Upper lobe of left lung (tissue), 6 donors: ENCODE measurements around the gene EAPP. TPM values are rescaled to one million over a fixed set of nuclear protein-coding genes. Genes with fewer than 3 reads are reported as not detected.
A peak's percentile ranks its signal among the peaks of the same experiment; 100 is the strongest.
"Not testable (repeated sequence)": the region's sequence is repeated elsewhere in the genome, so short reads cannot be mapped to it uniquely, and the experiment has no call there.

ENCODE experiments used
- ATAC-seq, 2 donors: fragments of 200-7000 bp; cut with Tn5 transposase; one replicate each; pipeline ENCODE4 v1.9.1; 2022; ENCODE audit warnings: mild to moderate bottlenecking in 2 of 2, moderate library complexity in 2 of 2; ENCODE audit not compliant: low FRiP score in 2 of 2
- DNase-seq, 2 donors: peaks; one replicate each; pipeline ENCODE4 v3.0.0-alpha.2; 2019 to 2020
- H3K27ac ChIP-seq, 4 donors: fragments of 200-600 bp; sonication (generic); one replicate each; pipeline ENCODE4 v1.5.1; 2016 to 2019
- H3K27me3 ChIP-seq, 4 donors: fragments of 200-600 bp; sonication (generic); one replicate each; pipeline ENCODE4 v1.5.1; 2017 to 2019
- H3K36me3 ChIP-seq, 4 donors: fragments of 200-600 bp; sonication (generic); one replicate each; pipeline ENCODE4 v1.5.1; 2016 to 2019
- H3K4me1 ChIP-seq, 4 donors: fragments of 200-600 bp; sonication (generic); one replicate each; pipeline ENCODE4 v1.5.1; 2018 to 2019
- H3K4me3 ChIP-seq, 4 donors: fragments of 200-600 bp; sonication (generic); one replicate each; pipeline ENCODE4 v1.5.1; 2017 to 2019; ENCODE audit warnings: mild to moderate bottlenecking in 2 of 4, moderate library complexity in 1 of 4
- H3K9me3 ChIP-seq, 4 donors: fragments of 200-600 bp; sonication (generic); one replicate each; pipeline ENCODE4 v1.5.1; 2018 to 2019
- EP300 ChIP-seq, 4 donors: sonication (generic); formaldehyde crosslinking; IDR thresholded peaks; one replicate each; pipeline ENCODE4 v1.5.1; 2017; ENCODE audit warnings: antibody characterized with exemption in 4 of 4, control low read depth in 2 of 4
- POLR2A ChIP-seq, 4 donors: fragments of 450-650 bp; IDR thresholded peaks; one replicate each; pipeline ENCODE4 v1.5.1; 2016 to 2017; ENCODE audit warnings: antibody characterized with exemption in 4 of 4, mild to moderate bottlenecking in 2 of 4
- POLR2AphosphoS5 ChIP-seq, 2 donors: sonication (generic); formaldehyde crosslinking; IDR thresholded peaks; one replicate each; pipeline ENCODE4 v1.5.1; 2017; ENCODE audit warnings: antibody characterized with exemption in 2 of 2
- WGBS, 2 donors: methylation state at CpG; one replicate each; pipeline ENCODE4 v1.1.5; 2017 to 2018; 5-methylcytosine and 5-hydroxymethylcytosine counted together
- total RNA-seq, 6 donors: library from RNA; depleted of rRNA in 4 of 6; stranded (reverse); fragments of >200 nt in 4 of 6; gene quantifications; one replicate each; pipeline versions ENCODE4 v1.1.0 to v1.2.1, GENCODE V29; 2016 to 2021
- TF ChIP-seq, protein P1 (sequence below), 6 experiments: fragments of 450-650 bp in 4 of 6; fragments of 200-600 bp in 2 of 6; sonication (generic) in 2 of 6; IDR thresholded peaks; one replicate each; pipeline ENCODE4 v1.5.1; 2016 to 2019; ENCODE audit warnings: antibody characterized with exemption in 6 of 6
- donor health status: DM: no; HTN: no; CAD: no; lungs with moderate emphysema.
- donor health status: DM: no; HTN: yes; CAD: no; lungs with severe emphysema.

Gene EAPP
- total RNA-seq, 6 donors from 2014 or later: 12.5 to 30.6 (median 27.6) TPM

DNA sequence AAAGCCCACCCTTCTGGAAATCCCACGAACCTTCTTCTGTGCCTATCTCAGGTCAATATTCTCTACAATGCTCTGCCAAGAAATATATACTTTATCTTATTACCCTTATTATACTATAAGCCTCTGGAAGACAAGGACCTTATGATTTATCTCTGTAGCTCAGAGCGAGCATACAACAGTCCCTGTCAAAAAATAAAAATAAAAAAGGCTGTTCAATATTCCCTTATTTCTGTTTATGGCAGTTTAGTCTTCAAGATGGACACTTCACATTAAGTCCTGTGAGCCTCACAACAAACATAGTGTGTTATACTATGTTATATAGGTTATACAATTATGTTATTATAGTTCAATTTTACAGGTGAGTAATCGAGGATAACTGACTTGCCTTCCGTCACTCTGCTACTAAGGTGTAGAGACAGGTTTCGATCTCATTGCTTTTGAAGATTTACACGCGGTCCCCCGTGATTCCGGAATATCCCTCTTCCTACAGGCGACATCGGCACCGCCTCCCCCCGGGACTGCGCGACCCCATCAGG, 562 bp downstream of the EAPP start:
- Histone ChIP-seq H3K9me3 (no peaks in the 10 kb centered on the region), H3K36me3 (peaks cover 12 to 31% (median 16%) of the 10 kb centered on the region in 4 donors), H3K27me3 (no peaks in the 10 kb centered on the region), H3K4me1 (peaks cover 16 to 24% (median 17%) of the 10 kb centered on the region in 4 donors), H3K27ac (peak overlapping the region; percentile 92 to 99 (median 98)), H3K4me3 (peak overlapping the region; percentile 69 to 94 (median 85))
- 1 to 2% methylated on average over 15 of the region's 15 CpGs for WGBS, 2 donors
- TF ChIP-seq POLR2A (IDR thresholded peaks at IDR 0.05) (no peak), EP300 (IDR thresholded peaks at IDR 0.05) (no peak), POLR2AphosphoS5 (IDR thresholded peaks at IDR 0.05) (no peak)
- TF ChIP-seq, protein P1, sequence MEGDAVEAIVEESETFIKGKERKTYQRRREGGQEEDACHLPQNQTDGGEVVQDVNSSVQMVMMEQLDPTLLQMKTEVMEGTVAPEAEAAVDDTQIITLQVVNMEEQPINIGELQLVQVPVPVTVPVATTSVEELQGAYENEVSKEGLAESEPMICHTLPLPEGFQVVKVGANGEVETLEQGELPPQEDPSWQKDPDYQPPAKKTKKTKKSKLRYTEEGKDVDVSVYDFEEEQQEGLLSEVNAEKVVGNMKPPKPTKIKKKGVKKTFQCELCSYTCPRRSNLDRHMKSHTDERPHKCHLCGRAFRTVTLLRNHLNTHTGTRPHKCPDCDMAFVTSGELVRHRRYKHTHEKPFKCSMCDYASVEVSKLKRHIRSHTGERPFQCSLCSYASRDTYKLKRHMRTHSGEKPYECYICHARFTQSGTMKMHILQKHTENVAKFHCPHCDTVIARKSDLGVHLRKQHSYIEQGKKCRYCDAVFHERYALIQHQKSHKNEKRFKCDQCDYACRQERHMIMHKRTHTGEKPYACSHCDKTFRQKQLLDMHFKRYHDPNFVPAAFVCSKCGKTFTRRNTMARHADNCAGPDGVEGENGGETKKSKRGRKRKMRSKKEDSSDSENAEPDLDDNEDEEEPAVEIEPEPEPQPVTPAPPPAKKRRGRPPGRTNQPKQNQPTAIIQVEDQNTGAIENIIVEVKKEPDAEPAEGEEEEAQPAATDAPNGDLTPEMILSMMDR (IDR thresholded peaks at IDR 0.05): no peak
- ATAC-seq: no peak
- DNase-seq: no peak

DNA sequence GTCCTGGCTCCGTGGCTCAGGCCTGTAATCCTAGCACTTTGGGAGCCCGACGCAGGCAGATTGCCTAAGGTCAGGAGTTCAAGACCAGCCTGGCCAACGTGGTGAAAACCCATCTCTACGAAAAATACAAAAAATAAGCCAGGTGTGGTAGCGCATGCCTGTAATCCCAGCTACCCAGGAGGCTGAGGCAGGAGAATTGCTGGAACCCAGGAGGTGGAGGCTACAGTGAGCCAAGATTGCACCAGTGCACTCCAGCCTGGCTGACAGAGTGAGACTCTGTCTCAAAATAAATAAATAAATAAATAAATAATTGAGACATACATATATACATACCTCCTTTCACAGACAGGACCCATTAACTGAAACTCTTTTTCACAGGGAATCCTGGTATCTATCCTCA, 1.4 kb downstream of the EAPP start:
- WGBS, 2 donors: 46 to 66% methylated on average over 6 of the region's 6 CpGs
- peak overlapping the region in 2 of 4 donors; percentile 76 to 94 for H3K4me3 ChIP-seq
- H3K4me1 ChIP-seq: peaks cover 16 to 24% (median 17%) of the 10 kb centered on the region in 4 donors
- peaks cover 13 to 39% (median 21%) of the 10 kb centered on the region in 4 donors for H3K36me3 ChIP-seq
- H3K9me3 ChIP-seq, DNase-seq, ATAC-seq, H3K27me3 ChIP-seq: not testable (repeated sequence)
- H3K27ac ChIP-seq: peak overlapping the region in 2 of 4 donors; percentile 92 to 97

DNA sequence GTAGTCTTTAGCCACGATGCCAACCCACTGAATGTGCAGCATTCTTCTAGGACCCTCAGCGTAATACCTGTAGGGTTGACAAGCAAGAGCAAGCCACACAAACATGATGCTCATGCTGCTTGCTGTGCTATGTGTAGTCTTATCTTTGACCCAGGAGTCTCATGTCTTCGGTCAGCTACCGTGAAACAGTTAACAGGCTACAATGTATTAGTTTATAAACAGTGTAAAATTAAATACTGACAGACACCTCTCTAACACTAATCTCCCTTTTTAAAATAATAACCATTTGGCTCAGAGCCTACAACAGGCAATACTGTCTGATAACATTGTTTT, 1.9 kb downstream of the EAPP start:
- 82 to 92% methylated on average over 4 of the region's 4 CpGs for WGBS, 2 donors
- Histone ChIP-seq H3K9me3 (no peaks in the 10 kb centered on the region), H3K4me1 (peaks cover 16 to 24% (median 17%) of the 10 kb centered on the region in 4 donors), H3K4me3 (peak overlapping the region in 1 of 4 donors; percentile 76), H3K36me3 (peaks cover 15 to 44% (median 24%) of the 10 kb centered on the region in 4 donors), H3K27me3 (no peaks in the 10 kb centered on the region), H3K27ac (no peak overlapping the region)
- DNase-seq: no peak
- no peak for ATAC-seq
- no peak for TF ChIP-seq EP300 (IDR thresholded peaks at IDR 0.05)
- no peak for TF ChIP-seq POLR2AphosphoS5 (IDR thresholded peaks at IDR 0.05)
- TF ChIP-seq POLR2A (IDR thresholded peaks at IDR 0.05): no peak
- TF ChIP-seq, protein P1 (IDR thresholded peaks at IDR 0.05): no peak

- peaks cover 16 to 49% (median 29%) of the 10 kb centered on the region in 4 donors for H3K36me3 ChIP-seq
- ATAC-seq: no peak
- no peaks in the 10 kb centered on the region for H3K9me3 ChIP-seq
- no peak for TF ChIP-seq POLR2AphosphoS5 (IDR thresholded peaks at IDR 0.05)
- TF ChIP-seq, protein P1 (IDR thresholded peaks at IDR 0.05): no peak
- TF ChIP-seq EP300 (IDR thresholded peaks at IDR 0.05): no peak
- TF ChIP-seq POLR2A (IDR thresholded peaks at IDR 0.05): no peak
- no peak for DNase-seq
- H3K4me1 ChIP-seq: peaks cover 16 to 24% (median 17%) of the 10 kb centered on the region in 4 donors
- H3K27ac ChIP-seq: no peak overlapping the region
- 83 to 92% methylated on average over 4 of the region's 4 CpGs for WGBS, 2 donors
- H3K4me3 ChIP-seq: peak overlapping the region in 1 of 4 donors; percentile 76
- no peaks in the 10 kb centered on the region for H3K27me3 ChIP-seq
These were observed 2.4 kb downstream of the EAPP start for GRCh38 chr14:34536951-34537676.

DNA sequence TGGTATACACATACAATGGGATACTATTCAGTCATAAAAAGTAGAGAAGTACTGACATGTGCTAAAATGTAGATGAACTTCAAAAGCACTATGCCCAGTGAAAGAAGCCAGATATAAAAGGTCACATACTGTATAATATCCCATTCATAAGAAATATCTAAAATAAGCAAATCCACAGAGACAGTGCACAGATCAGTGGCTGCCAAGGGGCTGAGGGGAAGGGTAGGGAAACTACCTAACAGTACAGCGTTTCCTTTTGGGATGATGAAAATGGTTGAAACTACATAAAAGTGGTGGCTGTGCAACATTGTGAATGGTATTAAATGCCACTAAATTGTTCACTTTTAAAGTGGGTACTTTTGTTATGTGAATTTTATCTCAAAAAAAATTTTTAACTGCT, 11.9 kb downstream of the EAPP start:
- WGBS, 2 donors: 93 to 100% methylated on average over 1 of the region's 1 CpG
- no peak overlapping the region for H3K4me3 ChIP-seq
- H3K27ac ChIP-seq: no peak overlapping the region
- DNase-seq (no peak), ATAC-seq (no peak)
- no peaks in the 10 kb centered on the region for H3K27me3 ChIP-seq
- H3K36me3 ChIP-seq: peaks cover 79 to 100% (median 96%) of the 10 kb centered on the region in 4 donors
- H3K9me3 ChIP-seq: no peaks in the 10 kb centered on the region
- H3K4me1 ChIP-seq: no peaks in the 10 kb centered on the region
- no peak for TF ChIP-seq POLR2AphosphoS5 (IDR thresholded peaks at IDR 0.05)
- no peak for TF ChIP-seq EP300 (IDR thresholded peaks at IDR 0.05)
- TF ChIP-seq, protein P1 (IDR thresholded peaks at IDR 0.05): no peak
- no peak for TF ChIP-seq POLR2A (IDR thresholded peaks at IDR 0.05)

DNA sequence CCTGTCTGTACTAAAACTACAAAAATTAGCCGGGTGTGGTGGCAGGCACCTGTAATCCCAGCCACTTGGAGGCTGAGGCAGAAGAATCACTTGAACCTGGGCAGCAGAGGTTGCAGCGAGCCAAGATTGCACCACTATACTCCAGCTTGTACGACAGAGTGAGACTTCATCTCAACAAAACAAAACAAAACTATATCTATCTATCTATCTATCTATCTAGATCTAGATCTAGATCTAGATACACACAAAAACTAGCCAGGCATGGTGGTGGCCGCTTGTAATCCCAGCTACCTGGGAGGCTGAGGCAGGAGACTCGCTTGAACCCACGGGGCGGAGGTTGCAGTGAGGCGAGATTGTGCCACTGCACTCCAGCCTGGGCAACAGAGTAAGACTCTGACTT, 15.3 kb downstream of the EAPP start:
- not testable (repeated sequence) for H3K4me3 ChIP-seq, H3K9me3 ChIP-seq, DNase-seq, H3K27me3 ChIP-seq, H3K4me1 ChIP-seq, H3K27ac ChIP-seq, ATAC-seq
- WGBS, 2 donors: 92 to 100% methylated on average over 8 of the region's 8 CpGs
- H3K36me3 ChIP-seq: peaks cover 79 to 100% (median 92%) of the 10 kb centered on the region in 4 donors
